IPS-15b (cell line): Measurements from ENCODE around the gene ST8SIA2.
"Not testable (repeated sequence)": the region's sequence is repeated elsewhere in the genome, so short reads cannot be mapped to it uniquely, and the experiment has no call there.

ENCODE experiments used
- H3K27me3 ChIP-seq: one replicate; pipeline ENCODE4 v1.6.1; 2013; ENCODE audit warnings: low read length; ENCODE audit not compliant: control insufficient read depth, insufficient read depth
- H3K36me3 ChIP-seq: one replicate; pipeline ENCODE4 v1.6.1; 2013; ENCODE audit warnings: low read length; ENCODE audit not compliant: control insufficient read depth, insufficient read depth
- H3K4me1 ChIP-seq: one replicate; pipeline ENCODE4 v1.6.1; 2013; ENCODE audit warnings: mild to moderate bottlenecking, low read length; ENCODE audit not compliant: control insufficient read depth, insufficient read depth
- H3K4me3 ChIP-seq: one replicate; pipeline ENCODE4 v1.5.1; 2013; ENCODE audit warnings: low read depth, low read length
- H3K9ac ChIP-seq: one replicate; pipeline ENCODE4 v1.6.1; 2013; ENCODE audit warnings: low read depth, mild to moderate bottlenecking, low read length
- H3K9me3 ChIP-seq: one replicate; pipeline ENCODE4 v1.6.1; 2013; ENCODE audit warnings: mild to moderate bottlenecking, low read length; ENCODE audit not compliant: control insufficient read depth, insufficient read depth

ST8SIA2 gene

DNA sequence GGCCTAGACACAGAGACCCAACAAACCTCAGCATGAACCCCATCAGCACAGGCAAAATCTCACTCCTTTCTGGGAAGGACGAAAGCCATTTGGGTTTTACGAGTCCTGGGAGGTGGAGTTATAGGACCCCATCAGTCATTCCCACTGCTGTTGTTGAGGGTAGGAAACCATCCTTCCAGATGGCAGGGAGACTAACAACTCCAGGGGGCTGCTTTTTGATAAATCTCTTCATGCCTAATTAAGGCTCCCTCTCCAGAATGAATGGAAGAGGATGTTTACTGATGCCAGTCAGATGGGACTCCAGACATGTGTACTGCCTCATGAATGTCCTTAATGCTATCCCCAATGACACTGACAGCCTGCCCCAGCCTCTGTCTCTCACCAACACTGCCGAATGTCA is 75.3 kb downstream of the ST8SIA2 start:
- Histone ChIP-seq H3K4me1 (no peaks in the 10 kb centered on the region), H3K4me3 (no peak overlapping the region), H3K27me3 (no peaks in the 10 kb centered on the region), H3K9ac (no peak overlapping the region), H3K9me3 (no peaks in the 10 kb centered on the region), H3K36me3 (no peaks in the 10 kb centered on the region)

DNA sequence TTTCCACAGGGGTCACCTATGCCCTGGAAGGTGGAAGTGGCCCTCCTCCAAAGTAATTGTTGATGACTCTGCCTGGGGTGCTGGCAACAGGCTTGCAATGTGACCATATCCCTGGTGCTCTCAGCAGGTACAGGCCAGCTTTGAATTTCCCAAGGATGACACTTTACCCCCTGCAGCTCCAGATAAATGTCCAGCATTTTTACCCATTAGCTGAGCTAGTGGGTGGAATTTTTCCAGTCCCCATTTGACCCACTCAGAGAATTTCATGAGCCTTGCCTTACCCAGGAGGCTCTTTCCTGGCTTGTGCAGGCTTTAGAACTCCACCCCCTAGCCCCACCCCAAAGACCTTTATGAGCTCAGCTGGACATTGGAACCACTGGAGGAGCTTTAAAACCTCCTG is 77.6 kb downstream of the ST8SIA2 start:
- H3K36me3 ChIP-seq = no peaks in the 10 kb centered on the region
- H3K27me3 ChIP-seq = no peaks in the 10 kb centered on the region
- no peaks in the 10 kb centered on the region for H3K9me3 ChIP-seq
- H3K4me3 ChIP-seq = no peak overlapping the region
- no peak overlapping the region for H3K9ac ChIP-seq
- no peaks in the 10 kb centered on the region for H3K4me1 ChIP-seq

DNA sequence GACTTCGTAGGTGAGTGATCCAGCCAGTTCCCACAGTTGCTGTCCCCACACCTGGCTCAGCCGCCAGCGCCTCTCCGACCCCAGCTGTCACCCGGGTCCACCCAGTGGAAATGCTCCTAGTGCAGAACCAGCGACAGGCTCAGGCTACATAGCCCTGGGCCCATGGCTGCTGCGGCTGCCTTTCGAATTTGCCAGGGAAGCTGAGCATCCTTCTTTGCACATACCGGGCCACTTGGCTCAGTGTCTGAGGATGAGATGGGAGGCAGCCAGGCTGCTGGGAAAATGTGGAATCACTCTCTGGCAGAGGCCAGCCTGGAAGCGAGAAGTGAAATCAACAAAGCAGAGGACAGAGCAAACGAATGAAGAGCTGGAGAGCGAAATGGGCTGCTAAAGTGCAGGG is 80.1 kb downstream of the ST8SIA2 start:
- no peak overlapping the region for H3K9ac ChIP-seq
- no peak overlapping the region for H3K4me3 ChIP-seq
- H3K27me3 ChIP-seq = no peaks in the 10 kb centered on the region
- H3K4me1 ChIP-seq = no peaks in the 10 kb centered on the region
- H3K36me3 ChIP-seq = no peaks in the 10 kb centered on the region
- no peaks in the 10 kb centered on the region for H3K9me3 ChIP-seq

DNA sequence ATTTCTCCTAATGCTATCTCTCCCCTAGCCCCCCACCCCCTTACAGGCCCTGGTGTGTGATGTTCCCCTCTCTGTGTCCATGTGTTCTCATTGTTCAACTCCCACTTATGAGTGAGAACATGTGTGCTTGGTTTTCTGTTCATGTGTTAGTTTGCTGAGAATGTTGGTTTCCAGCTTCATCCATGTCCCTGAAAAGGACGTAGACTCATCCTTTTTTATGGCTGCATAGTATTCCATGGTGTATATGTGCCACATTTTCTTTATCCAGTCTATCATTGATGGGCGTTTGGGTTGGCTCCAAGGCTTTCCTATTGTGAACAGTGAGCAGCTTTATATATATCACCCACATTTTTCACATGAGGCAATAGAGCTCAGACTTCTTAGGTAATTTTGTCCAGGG is 86.0 kb downstream of the ST8SIA2 start:
- not testable (repeated sequence) for H3K27me3 ChIP-seq, H3K9ac ChIP-seq, H3K4me3 ChIP-seq, H3K9me3 ChIP-seq, H3K4me1 ChIP-seq, H3K36me3 ChIP-seq

DNA sequence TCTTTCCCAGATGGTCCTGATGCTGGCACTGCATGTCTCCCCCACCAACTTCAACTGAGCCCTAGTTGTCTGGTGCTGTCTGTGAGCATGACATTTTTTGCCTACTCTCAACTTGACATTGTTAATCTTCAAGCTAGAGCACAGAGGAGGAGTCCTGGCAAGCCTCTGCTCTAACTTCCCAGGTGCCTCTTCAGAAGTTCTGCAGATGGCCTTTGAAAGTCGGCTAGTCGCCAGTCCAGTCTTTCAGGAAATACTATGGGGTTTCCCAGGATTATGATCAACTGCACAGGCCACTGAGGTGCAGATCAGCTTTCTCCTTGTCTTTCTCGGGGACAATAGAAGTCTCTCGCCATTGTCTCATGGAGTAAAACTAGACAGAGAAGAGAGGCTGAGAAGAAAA is 86.7 kb downstream of the ST8SIA2 start:
- H3K36me3 ChIP-seq = no peaks in the 10 kb centered on the region
- H3K27me3 ChIP-seq = no peaks in the 10 kb centered on the region
- H3K4me3 ChIP-seq = no peak overlapping the region
- H3K4me1 ChIP-seq = no peaks in the 10 kb centered on the region
- no peaks in the 10 kb centered on the region for H3K9me3 ChIP-seq
- H3K9ac ChIP-seq = no peak overlapping the region

DNA sequence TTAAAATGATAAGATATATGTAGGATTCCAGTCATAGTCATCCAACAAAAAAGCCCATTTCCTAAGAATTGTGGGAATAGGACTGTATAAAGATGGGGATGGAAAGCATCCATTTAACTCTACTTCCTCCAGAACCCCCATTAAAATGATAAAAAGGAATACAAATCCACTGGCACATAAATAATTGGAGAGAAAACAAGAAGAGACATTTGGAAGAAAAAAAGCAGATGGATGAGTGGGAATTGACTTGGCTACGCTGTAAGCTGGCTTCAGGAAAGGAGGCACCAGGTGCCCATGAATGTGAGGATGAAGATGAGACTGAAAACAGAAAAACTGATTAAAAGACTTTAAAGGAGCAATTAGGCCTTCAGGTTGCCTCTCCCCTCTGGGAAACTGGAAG is 91.8 kb downstream of the ST8SIA2 start:
- no peaks in the 10 kb centered on the region for H3K4me1 ChIP-seq
- H3K27me3 ChIP-seq = no peaks in the 10 kb centered on the region
- H3K4me3 ChIP-seq = no peak overlapping the region
- no peaks in the 10 kb centered on the region for H3K9me3 ChIP-seq
- H3K9ac ChIP-seq = no peak overlapping the region
- no peaks in the 10 kb centered on the region for H3K36me3 ChIP-seq

DNA sequence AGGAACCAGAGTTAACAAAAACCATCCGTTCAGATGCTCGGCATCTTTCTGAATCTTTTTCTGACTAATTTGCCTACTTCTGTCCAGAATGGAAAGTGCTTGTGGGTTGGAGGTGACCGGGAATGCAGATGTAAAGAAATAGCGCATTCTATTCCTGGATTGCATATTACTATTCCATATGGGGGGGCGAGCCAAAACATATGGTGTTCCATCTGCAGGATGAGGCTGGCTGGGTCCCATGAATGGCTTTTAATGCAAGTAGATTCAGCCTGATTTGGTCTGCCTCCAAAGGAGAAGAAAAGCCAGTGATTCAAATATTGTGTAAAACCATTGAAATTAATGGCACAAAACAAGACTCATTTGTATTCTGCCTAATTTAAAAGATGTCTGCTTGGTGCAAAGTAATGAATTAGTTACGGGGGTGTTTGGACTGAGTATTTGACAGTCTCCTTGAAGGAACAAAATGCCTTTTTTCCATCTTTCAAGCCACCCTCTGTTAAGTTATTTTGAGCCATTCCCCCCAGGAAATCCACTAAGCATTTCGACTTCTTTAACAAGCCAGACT is 99.0 kb downstream of the ST8SIA2 start:
- Histone ChIP-seq H3K9me3 (no peaks in the 10 kb centered on the region), H3K9ac (no peak overlapping the region), H3K27me3 (no peaks in the 10 kb centered on the region), H3K4me3 (no peak overlapping the region), H3K36me3 (no peaks in the 10 kb centered on the region), H3K4me1 (no peaks in the 10 kb centered on the region)

DNA sequence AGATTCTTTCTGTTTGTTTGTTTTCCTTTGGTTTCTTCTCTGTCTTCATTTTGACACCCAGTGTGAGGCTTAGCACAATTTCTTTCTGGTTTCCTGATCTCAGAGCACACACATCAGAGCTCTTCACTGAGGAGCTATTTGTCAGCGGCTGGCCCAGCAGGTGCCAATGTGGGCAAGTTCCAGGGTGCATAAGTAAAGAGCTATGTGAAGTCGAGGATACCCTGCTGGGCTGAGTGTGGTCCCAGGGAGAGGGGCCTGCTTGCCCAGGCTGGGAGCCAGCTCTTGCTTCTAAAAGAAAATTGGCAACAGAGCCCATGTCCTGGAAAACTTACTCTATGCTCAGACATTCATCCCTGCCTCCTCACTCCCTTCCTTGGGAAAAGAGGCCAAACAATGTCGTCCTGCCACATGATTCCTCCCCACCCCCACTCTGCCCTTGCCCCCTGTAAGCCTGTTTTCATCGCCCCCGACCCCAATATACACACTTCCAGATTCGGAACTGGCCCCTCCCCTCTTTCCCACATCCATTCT is 101.2 kb downstream of the ST8SIA2 start:
- no peaks in the 10 kb centered on the region for H3K27me3 ChIP-seq
- no peak overlapping the region for H3K4me3 ChIP-seq
- no peaks in the 10 kb centered on the region for H3K4me1 ChIP-seq
- no peak overlapping the region for H3K9ac ChIP-seq
- no peaks in the 10 kb centered on the region for H3K36me3 ChIP-seq
- no peaks in the 10 kb centered on the region for H3K9me3 ChIP-seq

DNA sequence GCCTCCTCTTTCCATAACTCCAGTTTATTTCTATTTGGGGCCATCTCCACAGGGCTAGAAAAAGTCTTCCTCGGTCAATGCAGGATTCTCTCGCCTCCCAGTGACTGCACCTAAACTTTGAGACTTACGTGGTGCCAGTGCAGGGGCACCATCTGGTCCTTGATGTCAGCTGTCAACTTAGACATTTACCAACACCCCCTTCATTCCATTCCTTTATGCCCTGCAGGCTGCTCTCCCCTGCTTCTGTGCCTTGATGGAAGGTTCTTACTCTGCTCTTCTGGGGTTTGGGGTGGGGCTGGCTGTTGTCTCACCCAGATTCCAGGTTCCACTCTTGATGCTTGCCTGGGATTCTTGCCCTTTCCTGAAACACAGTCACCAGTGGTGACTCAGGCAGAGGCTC is 101.8 kb downstream of the ST8SIA2 start:
- Histone ChIP-seq H3K9me3 (no peaks in the 10 kb centered on the region), H3K4me3 (no peak overlapping the region), H3K36me3 (no peaks in the 10 kb centered on the region), H3K4me1 (no peaks in the 10 kb centered on the region), H3K9ac (no peak overlapping the region), H3K27me3 (no peaks in the 10 kb centered on the region)

DNA sequence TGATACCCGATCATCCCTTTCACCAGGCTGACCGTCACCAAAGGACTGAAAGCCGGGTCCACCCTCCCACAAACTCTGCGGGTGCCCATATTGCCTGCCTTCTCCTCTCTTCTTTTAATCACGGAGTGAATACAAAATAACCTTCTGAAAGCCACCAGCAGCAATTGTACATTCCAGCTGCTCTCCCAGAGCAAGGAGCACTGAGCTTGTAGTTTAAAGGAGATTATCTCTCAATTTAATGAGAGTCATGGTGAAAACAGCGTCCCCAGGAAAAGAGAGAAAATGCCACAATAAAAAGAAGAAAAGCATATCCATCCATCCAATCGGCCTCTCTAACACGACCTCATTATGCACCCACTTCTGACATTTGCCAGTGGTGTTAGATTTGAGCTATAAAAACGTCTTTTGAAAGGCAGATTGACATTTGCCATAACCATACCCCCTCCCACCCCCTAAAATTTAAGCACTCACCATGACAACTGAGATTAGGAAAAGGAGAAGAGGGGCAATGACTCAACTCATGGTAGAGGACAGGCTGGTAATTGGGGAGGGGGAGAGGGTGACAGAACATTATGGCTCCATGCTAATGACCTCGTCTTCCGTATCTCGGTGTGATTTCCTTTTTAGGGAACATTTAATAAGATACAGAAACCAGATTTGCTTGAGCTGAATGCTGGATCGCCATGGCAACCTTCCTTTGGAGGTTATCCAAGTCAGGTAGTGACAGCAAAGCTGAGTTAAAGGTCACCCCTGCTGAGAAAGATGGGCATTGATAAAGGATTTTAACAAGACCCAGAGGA is 106.2 kb downstream of the ST8SIA2 start:
- peaks cover 5% of the 10 kb centered on the region for H3K27me3 ChIP-seq
- H3K36me3 ChIP-seq = no peaks in the 10 kb centered on the region
- H3K9me3 ChIP-seq = no peaks in the 10 kb centered on the region
- H3K9ac ChIP-seq = no peak overlapping the region
- no peak overlapping the region for H3K4me3 ChIP-seq
- no peaks in the 10 kb centered on the region for H3K4me1 ChIP-seq

DNA sequence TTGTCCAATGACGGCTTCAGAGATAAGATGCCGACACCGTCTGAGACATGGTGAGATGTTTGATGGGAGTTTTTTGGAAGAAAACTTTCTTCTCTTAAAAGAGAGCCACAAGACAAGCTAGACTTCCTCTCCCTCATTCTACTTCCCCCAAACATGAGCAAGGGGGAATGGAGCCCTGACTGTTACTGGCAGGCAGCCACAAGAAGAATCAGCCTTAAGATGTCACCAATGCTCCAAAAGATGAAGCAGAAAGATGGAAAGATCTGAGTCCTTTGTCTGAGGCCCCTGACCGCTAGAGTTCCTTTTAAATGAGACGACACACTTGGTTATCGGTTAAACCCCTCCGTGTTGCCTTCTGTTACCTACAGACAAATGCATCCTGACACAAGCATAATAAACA is 108.7 kb downstream of the ST8SIA2 start:
- no peaks in the 10 kb centered on the region for H3K4me1 ChIP-seq
- H3K36me3 ChIP-seq = no peaks in the 10 kb centered on the region
- no peak overlapping the region for H3K9ac ChIP-seq
- no peaks in the 10 kb centered on the region for H3K9me3 ChIP-seq
- peaks cover 5% of the 10 kb centered on the region for H3K27me3 ChIP-seq
- no peak overlapping the region for H3K4me3 ChIP-seq
